ENCODE results near the gene DGCR2.

GRCh38 chr22:19108807-19109197, 13.4 kb downstream of the DGCR2 start:
- TF ChIP-seq CTCF (conservative IDR thresholded peaks at IDR 0.05 in 1 of 2, IDR thresholded peaks at IDR 0.05 in 1 of 2; ENCODE audit: low read depth in 1 of 2, low read length in 2 of 2): no peak
- TF ChIP-seq EZH2 (IDR thresholded peaks at IDR 0.05; ENCODE audit: low read length, missing control alignments): no peak
